Neural progenitor cell (in vitro differentiated cells): Measurements from ENCODE around the gene SACM1L. TPM values are rescaled to one million over a fixed set of nuclear protein-coding genes. Genes with fewer than 3 reads are reported as not detected.

Experiments used
- DNase-seq: peaks from one replicate; pipeline ENCODE4 v3.0.0-alpha.2; 2016; ENCODE audit warnings: low spot score
- H2AFZ ChIP-seq: fragments of 200-600 bp; sonication (generic); replicated peaks from 2 replicates; pipeline ENCODE4 v1.6.1; 2016; ENCODE audit warnings: antibody characterized with exemption
- H3F3A ChIP-seq: fragments of 200-600 bp; sonication (generic); 2 replicates; pipeline ENCODE4 v1.6.1; 2016; ENCODE audit warnings: antibody characterized with exemption, low read depth
- H3K27ac ChIP-seq: fragments of 200-600 bp; sonication (generic); 2 replicates; pipeline ENCODE4 v1.5.1; 2016; ENCODE audit warnings: mild to moderate bottlenecking
- H3K27me3 ChIP-seq: fragments of 200-600 bp; sonication (generic); 2 replicates; pipeline ENCODE4 v1.6.1; 2016; ENCODE audit warnings: mild to moderate bottlenecking, moderate library complexity
- H3K36me3 ChIP-seq: fragments of 200-600 bp; sonication (generic); 2 replicates; pipeline ENCODE4 v1.5.1; 2016
- H3K4me1 ChIP-seq: fragments of 200-600 bp; sonication (generic); 2 replicates; pipeline ENCODE4 v1.6.1; 2016; ENCODE audit warnings: mixed run types
- H3K4me2 ChIP-seq: fragments of 200-600 bp; sonication (generic); 2 replicates; pipeline ENCODE4 v1.6.1; 2016
- H3K4me3 ChIP-seq: fragments of 200-600 bp; sonication (generic); 2 replicates; pipeline ENCODE4 v1.5.1; 2016
- H3K79me2 ChIP-seq: fragments of 200-600 bp; sonication (generic); 2 replicates; pipeline ENCODE4 v1.6.1; 2016; ENCODE audit warnings: low read depth
- H3K9ac ChIP-seq: fragments of 200-600 bp; sonication (generic); 2 replicates; pipeline ENCODE4 v1.6.1; 2016
- H3K9me3 ChIP-seq: fragments of 200-600 bp; sonication (generic); 2 replicates; pipeline ENCODE4 v1.5.1; 2016; ENCODE audit warnings: low read depth
- H4K20me1 ChIP-seq: fragments of 200-600 bp; sonication (generic); 2 replicates; pipeline ENCODE4 v1.6.1; 2016; ENCODE audit warnings: low read depth
- H3K27ac Mint-ChIP-seq: 3 replicates; pipeline ENCODE4 v1.8.0; 2021; ENCODE audit warnings: mixed read lengths
- H3K27me3 Mint-ChIP-seq: 2 replicates; pipeline ENCODE4 v1.8.0; 2022; ENCODE audit warnings: low read depth, mild to moderate bottlenecking, inconsistent platforms, moderate library complexity, mixed read lengths; ENCODE audit not compliant: insufficient read depth
- H3K36me3 Mint-ChIP-seq: 3 replicates; pipeline ENCODE4 v1.8.0; 2021; ENCODE audit warnings: mixed read lengths
- H3K4me1 Mint-ChIP-seq: 3 replicates; pipeline ENCODE4 v1.8.0; 2021; ENCODE audit warnings: mixed read lengths
- H3K4me3 Mint-ChIP-seq: 3 replicates; pipeline ENCODE4 v1.8.0; 2021; ENCODE audit warnings: mild to moderate bottlenecking, moderate library complexity, mixed read lengths
- H3K9me3 Mint-ChIP-seq: 3 replicates; pipeline ENCODE4 v1.8.0; 2020; ENCODE audit warnings: mixed read lengths
- EZH2 ChIP-seq: fragments of 200-600 bp; sonication (generic); IDR thresholded peaks from 2 replicates; pipeline ENCODE4 v1.6.1; 2017; ENCODE audit warnings: antibody characterized with exemption, mild to moderate bottlenecking, moderate library complexity
- EZH2phosphoT487 ChIP-seq: fragments of 200-600 bp; sonication (generic); IDR thresholded peaks from 2 replicates; pipeline ENCODE4 v1.6.1; 2017; ENCODE audit warnings: antibody characterized with exemption
- total RNA-seq: library from RNA; depleted of rRNA; stranded (reverse); fragments of >200 nt; gene quantifications from 2 replicates; pipeline ENCODE4 v1.2.3, GENCODE V29; 2015; ENCODE audit warnings: low replicate concordance
- TF ChIP-seq, protein P1 (sequence below): fragments of 200-600 bp; sonication (generic); IDR thresholded peaks from 2 replicates; pipeline ENCODE4 v1.5.1; 2017; ENCODE audit warnings: antibody characterized with exemption, mild to moderate bottlenecking

Gene SACM1L
- total RNA-seq, 1 donor from 2014 or later: 61.8 TPM

DNA sequence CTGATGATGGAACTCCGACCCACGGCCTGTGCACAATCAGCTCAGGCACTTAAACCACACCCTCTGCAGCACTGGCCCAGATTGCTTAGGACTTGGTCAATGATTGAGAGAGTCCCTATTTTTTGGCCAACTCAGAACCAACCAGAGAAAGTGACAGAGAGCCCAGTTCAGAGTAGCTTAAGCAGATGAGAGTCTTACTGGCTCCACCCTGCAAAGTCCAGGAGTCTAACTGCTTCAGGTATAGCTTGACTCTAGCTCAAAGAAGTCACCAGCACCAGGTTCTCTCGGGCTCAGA, 87.1 kb downstream of the SACM1L start:
- DNase-seq: no peak
- no peaks in the 10 kb centered on the region for H4K20me1 ChIP-seq
- no peaks in the 10 kb centered on the region for H3K4me1 ChIP-seq
- Mint-ChIP-seq H3K36me3 (no peaks in the 10 kb centered on the region), H3K9me3 (no peaks in the 10 kb centered on the region), H3K4me1 (no peaks in the 10 kb centered on the region), H3K27ac (no peak overlapping the region), H3K4me3 (no peak overlapping the region), H3K27me3 (peaks cover 16% of the 10 kb centered on the region)
- no peaks in the 10 kb centered on the region for H3K79me2 ChIP-seq
- H3K36me3 ChIP-seq: no peaks in the 10 kb centered on the region
- no peak overlapping the region for H2AFZ ChIP-seq
- H3K27me3 ChIP-seq: no peaks in the 10 kb centered on the region
- H3K27ac ChIP-seq: no peak overlapping the region
- no peaks in the 10 kb centered on the region for H3K9me3 ChIP-seq
- H3K4me2 ChIP-seq: no peak overlapping the region
- no peaks in the 10 kb centered on the region for H3F3A ChIP-seq
- TF ChIP-seq, protein P1, sequence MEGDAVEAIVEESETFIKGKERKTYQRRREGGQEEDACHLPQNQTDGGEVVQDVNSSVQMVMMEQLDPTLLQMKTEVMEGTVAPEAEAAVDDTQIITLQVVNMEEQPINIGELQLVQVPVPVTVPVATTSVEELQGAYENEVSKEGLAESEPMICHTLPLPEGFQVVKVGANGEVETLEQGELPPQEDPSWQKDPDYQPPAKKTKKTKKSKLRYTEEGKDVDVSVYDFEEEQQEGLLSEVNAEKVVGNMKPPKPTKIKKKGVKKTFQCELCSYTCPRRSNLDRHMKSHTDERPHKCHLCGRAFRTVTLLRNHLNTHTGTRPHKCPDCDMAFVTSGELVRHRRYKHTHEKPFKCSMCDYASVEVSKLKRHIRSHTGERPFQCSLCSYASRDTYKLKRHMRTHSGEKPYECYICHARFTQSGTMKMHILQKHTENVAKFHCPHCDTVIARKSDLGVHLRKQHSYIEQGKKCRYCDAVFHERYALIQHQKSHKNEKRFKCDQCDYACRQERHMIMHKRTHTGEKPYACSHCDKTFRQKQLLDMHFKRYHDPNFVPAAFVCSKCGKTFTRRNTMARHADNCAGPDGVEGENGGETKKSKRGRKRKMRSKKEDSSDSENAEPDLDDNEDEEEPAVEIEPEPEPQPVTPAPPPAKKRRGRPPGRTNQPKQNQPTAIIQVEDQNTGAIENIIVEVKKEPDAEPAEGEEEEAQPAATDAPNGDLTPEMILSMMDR: no peak
- TF ChIP-seq EZH2phosphoT487 (no peak), EZH2 (no peak)
- H3K4me3 ChIP-seq: no peak overlapping the region
- no peak overlapping the region for H3K9ac ChIP-seq

DNA sequence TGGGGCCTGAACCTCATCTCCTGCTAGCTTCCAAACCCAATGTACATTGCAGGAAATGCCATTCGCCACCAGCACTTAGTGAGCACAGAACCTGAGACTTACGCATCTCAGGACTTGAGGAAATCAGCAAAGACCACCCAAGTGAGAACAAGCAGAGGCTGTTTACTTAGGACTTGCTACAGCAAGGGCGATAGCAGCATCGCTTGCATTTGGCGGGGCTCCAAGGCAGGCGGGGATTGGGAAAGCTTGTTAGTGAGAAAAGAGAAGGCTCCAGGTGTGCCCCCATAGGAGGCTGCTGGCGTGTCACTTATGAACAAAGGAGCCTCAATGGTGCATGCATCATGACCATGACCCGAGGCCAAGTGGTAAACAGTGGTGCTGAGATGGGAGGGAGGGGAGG, 87.4 kb downstream of the SACM1L start:
- H3K9me3 Mint-ChIP-seq: no peaks in the 10 kb centered on the region
- Histone ChIP-seq H3K9ac (no peak overlapping the region), H3K4me3 (no peak overlapping the region), H3K27ac (no peak overlapping the region), H3K4me1 (no peaks in the 10 kb centered on the region), H3K27me3 (no peaks in the 10 kb centered on the region), H3K36me3 (no peaks in the 10 kb centered on the region), H3F3A (no peaks in the 10 kb centered on the region), H3K4me2 (no peak overlapping the region), H3K9me3 (no peaks in the 10 kb centered on the region), H3K79me2 (no peaks in the 10 kb centered on the region), H4K20me1 (no peaks in the 10 kb centered on the region), H2AFZ (no peak overlapping the region)
- H3K4me3 Mint-ChIP-seq: no peak overlapping the region
- no peaks in the 10 kb centered on the region for H3K4me1 Mint-ChIP-seq
- H3K27ac Mint-ChIP-seq: no peak overlapping the region
- no peaks in the 10 kb centered on the region for H3K36me3 Mint-ChIP-seq
- no peak for DNase-seq
- peaks cover 16% of the 10 kb centered on the region for H3K27me3 Mint-ChIP-seq
- no peak for TF ChIP-seq EZH2phosphoT487
- no peak for TF ChIP-seq EZH2
- TF ChIP-seq, protein P1: no peak

DNA sequence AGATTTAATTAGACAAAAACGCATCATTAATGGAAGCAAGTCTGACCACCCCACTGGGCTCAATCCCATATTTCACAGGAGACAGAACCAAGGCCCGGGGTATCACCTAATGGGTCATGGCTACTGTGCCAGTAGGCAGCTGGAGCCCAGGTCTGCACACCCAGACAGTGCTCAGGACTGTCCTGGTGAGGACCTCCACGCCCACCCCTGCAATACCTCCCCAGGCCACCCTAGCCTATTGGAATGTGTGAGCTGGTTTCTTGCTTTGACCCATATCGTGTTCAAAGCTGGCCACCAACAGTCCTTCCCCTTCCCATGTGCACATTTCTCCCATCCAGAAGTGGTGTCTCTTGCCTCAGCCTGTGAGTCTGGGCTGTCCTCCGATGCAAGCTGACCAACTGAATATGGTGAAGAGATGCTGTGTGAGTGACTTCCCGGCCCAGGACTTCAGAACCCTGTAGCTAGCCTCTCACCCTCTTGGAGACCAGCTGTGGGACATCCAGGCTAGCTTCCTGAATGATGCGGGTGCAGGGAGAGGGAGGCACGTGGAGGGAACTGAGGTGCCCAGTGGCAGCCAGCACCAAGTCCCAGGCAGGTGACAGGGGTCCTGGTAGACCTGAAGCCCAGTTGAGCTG, 88.0 kb downstream of the SACM1L start:
- no peaks in the 10 kb centered on the region for H3K9me3 ChIP-seq
- H3K27ac ChIP-seq: no peak overlapping the region
- Mint-ChIP-seq H3K4me1 (no peaks in the 10 kb centered on the region), H3K36me3 (no peaks in the 10 kb centered on the region), H3K4me3 (no peak overlapping the region), H3K27ac (no peak overlapping the region), H3K9me3 (no peaks in the 10 kb centered on the region), H3K27me3 (peaks cover 16% of the 10 kb centered on the region)
- no peak overlapping the region for H3K9ac ChIP-seq
- H3F3A ChIP-seq: no peaks in the 10 kb centered on the region
- H2AFZ ChIP-seq: no peak overlapping the region
- H3K4me3 ChIP-seq: no peak overlapping the region
- H3K4me1 ChIP-seq: no peaks in the 10 kb centered on the region
- no peaks in the 10 kb centered on the region for H4K20me1 ChIP-seq
- H3K36me3 ChIP-seq: no peaks in the 10 kb centered on the region
- H3K27me3 ChIP-seq: no peaks in the 10 kb centered on the region
- no peak for TF ChIP-seq EZH2phosphoT487
- no peak for TF ChIP-seq EZH2
- TF ChIP-seq, protein P1: no peak
- no peaks in the 10 kb centered on the region for H3K79me2 ChIP-seq
- no peak overlapping the region for H3K4me2 ChIP-seq
- DNase-seq: no peak
